ENCODE results near the gene DOCK3.
"Not testable (repeated sequence)": the region's sequence is repeated elsewhere in the genome, so short reads cannot be mapped to it uniquely, and the experiment has no call there.

DOCK3 gene

GRCh38 chr3:51276046-51276445, 601.3 kb downstream of the DOCK3 start:
- in situ Hi-C loops (cut with HindIII; ENCODE audit: low sequenced_read_pairs): no loop called here

- in situ Hi-C loops (cut with HindIII; ENCODE audit: low sequenced_read_pairs): no loop called here
These were observed 604.7 kb downstream of the DOCK3 start for GRCh38 chr3:51279448-51279847.

- in situ Hi-C loops (cut with HindIII; ENCODE audit: low sequenced_read_pairs): no loop called here
These were observed 605.4 kb downstream of the DOCK3 start for GRCh38 chr3:51280176-51280575.

GRCh38 chr3:51282931-51283330, 608.2 kb downstream of the DOCK3 start:
- in situ Hi-C loops (cut with HindIII; ENCODE audit: low sequenced_read_pairs): no loop called here

- in situ Hi-C loops (cut with HindIII; ENCODE audit: low sequenced_read_pairs): no loop called here
These were observed 608.7 kb downstream of the DOCK3 start for GRCh38 chr3:51283421-51283820.

GRCh38 chr3:51295625-51296024, 620.9 kb downstream of the DOCK3 start:
- in situ Hi-C loops (cut with HindIII; ENCODE audit: low sequenced_read_pairs): no loop called here

- in situ Hi-C loops (cut with HindIII; ENCODE audit: low sequenced_read_pairs): no loop called here
These were observed 622.6 kb downstream of the DOCK3 start for GRCh38 chr3:51297333-51297732.

- in situ Hi-C loops (cut with HindIII; ENCODE audit: low sequenced_read_pairs): no loop called here
These were observed 629.5 kb downstream of the DOCK3 start for GRCh38 chr3:51304230-51304629.

GRCh38 chr3:51306093-51306492, 631.4 kb downstream of the DOCK3 start:
- in situ Hi-C loops (cut with HindIII; ENCODE audit: low sequenced_read_pairs): no loop called here

GRCh38 chr3:51307458-51307857, 632.7 kb downstream of the DOCK3 start:
- in situ Hi-C loops (cut with HindIII; ENCODE audit: low sequenced_read_pairs): no loop called here

- in situ Hi-C loops (cut with HindIII; ENCODE audit: low sequenced_read_pairs): not testable (repeated sequence)
These were observed 633.3 kb downstream of the DOCK3 start for GRCh38 chr3:51307945-51308607.

- in situ Hi-C loops (cut with HindIII; ENCODE audit: low sequenced_read_pairs): no loop called here
These were observed 636.3 kb downstream of the DOCK3 start for GRCh38 chr3:51311055-51311454.

GRCh38 chr3:51328206-51328605, 653.5 kb downstream of the DOCK3 start:
- in situ Hi-C loops (cut with HindIII; ENCODE audit: low sequenced_read_pairs): no loop called here

- in situ Hi-C loops (cut with HindIII; ENCODE audit: low sequenced_read_pairs): no loop called here
These were observed 655.3 kb downstream of the DOCK3 start for GRCh38 chr3:51330046-51330445.

GRCh38 chr3:51332156-51332555, 657.4 kb downstream of the DOCK3 start:
- in situ Hi-C loops (cut with HindIII; ENCODE audit: low sequenced_read_pairs): no loop called here

GRCh38 chr3:51333021-51333420, 658.3 kb downstream of the DOCK3 start:
- in situ Hi-C loops (cut with HindIII; ENCODE audit: low sequenced_read_pairs): no loop called here

- in situ Hi-C loops (cut with HindIII; ENCODE audit: low sequenced_read_pairs): no loop called here
These were observed 661.5 kb downstream of the DOCK3 start for GRCh38 chr3:51336261-51336660.

- in situ Hi-C loops (cut with HindIII; ENCODE audit: low sequenced_read_pairs): no loop called here
These were observed 662.9 kb downstream of the DOCK3 start for GRCh38 chr3:51337666-51338065.

- in situ Hi-C loops (cut with HindIII; ENCODE audit: low sequenced_read_pairs): no loop called here
These were observed 663.9 kb downstream of the DOCK3 start for GRCh38 chr3:51338632-51339031.

GRCh38 chr3:51340013-51340829, 665.5 kb downstream of the DOCK3 start:
- in situ Hi-C loops (cut with HindIII; ENCODE audit: low sequenced_read_pairs): no loop called here

GRCh38 chr3:51340989-51341636, 666.4 kb downstream of the DOCK3 start:
- in situ Hi-C loops (cut with HindIII; ENCODE audit: low sequenced_read_pairs): no loop called here
